GM12892 (cell line): ENCODE data around the gene GIPC2.

ENCODE experiments used
- POLR2A ChIP-seq: IDR thresholded peaks from 2 replicates; pipeline ENCODE4 v1.6.1; 2011; ENCODE audit warnings: low read depth, low read length, control low read depth
- POLR2AphosphoS5 ChIP-seq: IDR thresholded peaks from 2 replicates; pipeline ENCODE4 v1.6.1; 2011; ENCODE audit warnings: low read depth, low read length, control low read depth
- TAF1 ChIP-seq: IDR thresholded peaks from 2 replicates; pipeline ENCODE4 v1.6.1; 2011; ENCODE audit warnings: low read depth, mild to moderate bottlenecking, control low read depth, low read length, borderline replicate concordance

- TF ChIP-seq POLR2A (no peak), TAF1 (no peak), POLR2AphosphoS5 (no peak)
These were observed at the start of gene GIPC2 for GRCh38 chr1:78045926-78046778.
